GM23338 (cell line): ENCODE data around the gene SCART1. TPM values are rescaled to one million over a fixed set of nuclear protein-coding genes. Genes with fewer than 3 reads are reported as not detected.

Source experiments
- ATAC-seq: fragments of 200-7000 bp; cut with Tn5 transposase; 3 replicates; pipeline ENCODE4 v1.9.1; 2020
- DNase-seq: peaks from one replicate; pipeline ENCODE4 v3.0.0-alpha.2; 2015; ENCODE audit warnings: low spot score
- H2AFZ ChIP-seq: fragments of 200-600 bp; sonication (generic); 2 replicates; pipeline ENCODE4 v1.8.0; 2016; ENCODE audit warnings: antibody characterized with exemption, mild to moderate bottlenecking, moderate library complexity
- H3F3A ChIP-seq: fragments of 200-600 bp; sonication (generic); replicated peaks from 2 replicates; pipeline ENCODE4 v1.8.0; 2017; ENCODE audit warnings: antibody characterized with exemption, mixed run types, low read depth
- H3K27ac ChIP-seq: fragments of 200-600 bp; sonication (generic); 2 replicates; pipeline ENCODE4 v1.6.1; 2016; ENCODE audit warnings: low read depth
- H3K27me3 ChIP-seq: fragments of 200-600 bp; sonication (generic); 2 replicates; pipeline ENCODE4 v1.8.0; 2016; ENCODE audit warnings: mild to moderate bottlenecking, mixed run types, moderate library complexity; ENCODE audit not compliant: insufficient read depth
- H3K36me3 ChIP-seq: fragments of 200-600 bp; sonication (generic); 2 replicates; pipeline ENCODE4 v1.8.0; 2016; ENCODE audit warnings: mild to moderate bottlenecking; ENCODE audit not compliant: insufficient read depth
- H3K4me1 ChIP-seq: fragments of 200-600 bp; sonication (generic); 2 replicates; pipeline ENCODE4 v1.8.0; 2016; ENCODE audit warnings: mild to moderate bottlenecking, moderate library complexity; ENCODE audit not compliant: insufficient read depth
- H3K4me2 ChIP-seq: fragments of 200-600 bp; sonication (generic); 2 replicates; pipeline ENCODE4 v1.7.1; 2017; ENCODE audit warnings: mixed run types
- H3K4me3 ChIP-seq: fragments of 200-600 bp; sonication (generic); 2 replicates; pipeline ENCODE4 v1.6.1; 2016; ENCODE audit warnings: mixed run types
- H3K79me2 ChIP-seq: fragments of 200-600 bp; sonication (generic); replicated peaks from 2 replicates; pipeline ENCODE4 v1.8.0; 2017; ENCODE audit warnings: mild to moderate bottlenecking; ENCODE audit not compliant: insufficient read depth
- H3K9me2 ChIP-seq: fragments of 200-600 bp; sonication (generic); 2 replicates; pipeline ENCODE4 v1.8.0; 2017; ENCODE audit not compliant: insufficient read depth
- H4K20me1 ChIP-seq: fragments of 200-600 bp; sonication (generic); replicated peaks from 2 replicates; pipeline ENCODE4 v1.8.0; 2017; ENCODE audit warnings: mild to moderate bottlenecking; ENCODE audit not compliant: insufficient read depth
- H3K27ac Mint-ChIP-seq: 2 replicates; pipeline ENCODE4 v1.8.0; 2020; ENCODE audit warnings: inconsistent platforms, mild to moderate bottlenecking, moderate library complexity, mixed read lengths
- H3K27me3 Mint-ChIP-seq: 3 replicates; pipeline ENCODE4 v1.8.0; 2022; ENCODE audit warnings: low read depth, mild to moderate bottlenecking, moderate library complexity, mixed read lengths, inconsistent platforms; ENCODE audit not compliant: insufficient read depth, poor library complexity
- H3K36me3 Mint-ChIP-seq: 3 replicates; pipeline ENCODE4 v1.8.0; 2021; ENCODE audit warnings: low read depth, mild to moderate bottlenecking, inconsistent platforms, moderate library complexity, mixed read lengths
- H3K4me1 Mint-ChIP-seq: 3 replicates; pipeline ENCODE4 v1.8.0; 2020; ENCODE audit warnings: mild to moderate bottlenecking, inconsistent platforms, mixed read lengths
- H3K4me3 Mint-ChIP-seq: 3 replicates; pipeline ENCODE4 v1.8.0; 2021; ENCODE audit warnings: moderate library complexity, mild to moderate bottlenecking, inconsistent platforms, mixed read lengths
- H3K9me3 Mint-ChIP-seq: 3 replicates; pipeline ENCODE4 v1.8.0; 2020; ENCODE audit warnings: moderate library complexity, mild to moderate bottlenecking, inconsistent platforms, mixed read lengths
- STAT1 ChIP-seq: IDR thresholded peaks from one replicate; pipeline ENCODE4 v1.6.1; 2016; ENCODE audit warnings: antibody characterized with exemption; ENCODE audit not compliant: unreplicated experiment
- ZNF114 ChIP-seq: fragments of 250-450 bp; sonication (Bioruptor Pico); IDR thresholded peaks from 2 replicates; pipeline ENCODE4 v1.5.0; 2020; ENCODE audit warnings: mild to moderate bottlenecking, moderate library complexity
- ZNF331 ChIP-seq: fragments of 250-450 bp; sonication (Bioruptor Pico); IDR thresholded peaks from 2 replicates; pipeline ENCODE4 v1.5.0; 2020; ENCODE audit warnings: low read depth, mild to moderate bottlenecking, moderate library complexity
- polyA plus RNA-seq: library from polyadenylated mRNA; unstranded; fragments of >200 nt; fragmentation: Nextera tagmentation; extraction: Ambion mirVana; gene quantifications from 2 replicates; pipeline ENCODE4 v1.2.1, GENCODE V29; 2016
- total RNA-seq: library from RNA; depleted of rRNA; stranded (reverse); fragments of >200 nt; shearing (Covaris generic); gene quantifications from 2 replicates; pipeline ENCODE4 v1.2.3, GENCODE V29; 2014
- TF ChIP-seq, protein P1 (sequence below): IDR thresholded peaks from 2 replicates; pipeline ENCODE4 v1.6.1; 2016; ENCODE audit warnings: antibody characterized with exemption
- TF ChIP-seq, protein P2 (sequence below): fragments of 250-450 bp; sonication (Bioruptor Pico); IDR thresholded peaks from 2 replicates; pipeline ENCODE4 v1.5.0; 2020; ENCODE audit warnings: mild to moderate bottlenecking, moderate library complexity
- TF ChIP-seq, protein P3 (sequence below): IDR thresholded peaks from one replicate; pipeline ENCODE4 v1.6.1; 2018; ENCODE audit warnings: antibody characterized with exemption; ENCODE audit not compliant: unreplicated experiment

SCART1 gene
- total and polyA plus RNA-seq, 2 experiments from 2014 or later = 0.59 TPM; not detected in 1

DNA sequence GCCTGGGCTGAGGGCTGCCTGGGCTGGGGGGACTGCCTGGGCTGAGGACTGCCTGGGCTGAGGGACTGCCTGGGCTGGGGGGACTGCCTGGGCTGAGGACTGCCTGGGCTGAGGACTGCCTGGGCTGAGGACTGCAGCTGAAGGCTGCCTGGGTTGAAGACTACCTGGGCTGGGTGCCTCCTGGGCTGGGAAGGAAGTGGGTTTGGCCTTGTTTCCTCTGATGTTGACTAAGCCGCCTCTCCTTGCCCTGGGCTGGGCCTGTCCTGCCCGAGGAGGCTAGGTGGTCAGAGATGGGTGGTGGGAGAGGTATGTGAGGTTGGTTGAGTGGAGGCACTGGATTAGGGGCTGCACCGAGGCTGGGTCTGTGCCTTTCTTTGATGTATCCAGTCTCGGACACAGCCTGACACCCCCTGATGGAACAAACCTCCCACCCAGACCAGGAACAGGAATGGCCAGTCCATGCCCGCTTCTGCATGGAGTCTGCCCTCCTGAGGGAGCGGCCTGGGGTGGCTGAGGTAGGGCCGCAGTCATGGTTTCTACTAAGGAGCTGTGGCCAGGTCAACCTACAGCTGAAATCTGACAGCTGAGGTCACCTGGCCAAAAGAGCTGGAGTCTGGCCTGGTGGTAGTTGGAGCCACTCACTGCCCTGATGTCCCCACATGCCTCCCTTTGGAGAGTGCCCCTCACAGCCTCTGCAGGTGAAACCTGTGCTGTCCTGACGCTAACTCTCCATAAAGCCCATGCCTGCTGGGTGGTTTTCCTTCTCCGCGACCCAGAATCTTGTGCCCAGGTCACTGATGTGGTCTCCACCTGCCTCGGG, 22.3 kb downstream of the SCART1 start:
- no peak for ATAC-seq
- peaks cover 45% of the 10 kb centered on the region for H3K9me3 Mint-ChIP-seq

DNA sequence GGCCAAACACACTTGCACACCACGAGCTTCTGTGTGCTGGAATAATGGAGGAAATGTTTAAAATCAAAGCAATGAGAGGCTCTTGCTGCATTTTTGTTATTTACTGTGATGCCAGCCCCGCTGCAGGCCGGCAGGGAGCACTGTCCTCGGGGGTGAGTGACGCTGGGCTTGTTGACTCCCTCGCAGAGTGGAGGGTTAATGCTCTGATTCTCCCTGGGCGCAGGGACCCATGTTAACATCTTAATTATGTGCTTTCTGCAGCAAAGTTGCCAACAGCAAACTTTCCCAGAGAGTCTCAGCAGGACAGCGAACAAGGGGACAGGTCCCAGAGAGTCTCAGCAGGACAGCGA, 22.9 kb downstream of the SCART1 start:
- H3K36me3 Mint-ChIP-seq = peaks cover 13% of the 10 kb centered on the region; the same call in 2 of the 3 replicates
- no peaks in the 10 kb centered on the region for H3K27me3 ChIP-seq
- no peaks in the 10 kb centered on the region for H3F3A ChIP-seq
- H3K4me2 ChIP-seq = no peak overlapping the region
- no peaks in the 10 kb centered on the region for H3K9me2 ChIP-seq
- no peak overlapping the region for H2AFZ ChIP-seq
- TF ChIP-seq, protein P1, sequence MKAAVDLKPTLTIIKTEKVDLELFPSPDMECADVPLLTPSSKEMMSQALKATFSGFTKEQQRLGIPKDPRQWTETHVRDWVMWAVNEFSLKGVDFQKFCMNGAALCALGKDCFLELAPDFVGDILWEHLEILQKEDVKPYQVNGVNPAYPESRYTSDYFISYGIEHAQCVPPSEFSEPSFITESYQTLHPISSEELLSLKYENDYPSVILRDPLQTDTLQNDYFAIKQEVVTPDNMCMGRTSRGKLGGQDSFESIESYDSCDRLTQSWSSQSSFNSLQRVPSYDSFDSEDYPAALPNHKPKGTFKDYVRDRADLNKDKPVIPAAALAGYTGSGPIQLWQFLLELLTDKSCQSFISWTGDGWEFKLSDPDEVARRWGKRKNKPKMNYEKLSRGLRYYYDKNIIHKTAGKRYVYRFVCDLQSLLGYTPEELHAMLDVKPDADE = no peak
- TF ChIP-seq, protein P2, sequence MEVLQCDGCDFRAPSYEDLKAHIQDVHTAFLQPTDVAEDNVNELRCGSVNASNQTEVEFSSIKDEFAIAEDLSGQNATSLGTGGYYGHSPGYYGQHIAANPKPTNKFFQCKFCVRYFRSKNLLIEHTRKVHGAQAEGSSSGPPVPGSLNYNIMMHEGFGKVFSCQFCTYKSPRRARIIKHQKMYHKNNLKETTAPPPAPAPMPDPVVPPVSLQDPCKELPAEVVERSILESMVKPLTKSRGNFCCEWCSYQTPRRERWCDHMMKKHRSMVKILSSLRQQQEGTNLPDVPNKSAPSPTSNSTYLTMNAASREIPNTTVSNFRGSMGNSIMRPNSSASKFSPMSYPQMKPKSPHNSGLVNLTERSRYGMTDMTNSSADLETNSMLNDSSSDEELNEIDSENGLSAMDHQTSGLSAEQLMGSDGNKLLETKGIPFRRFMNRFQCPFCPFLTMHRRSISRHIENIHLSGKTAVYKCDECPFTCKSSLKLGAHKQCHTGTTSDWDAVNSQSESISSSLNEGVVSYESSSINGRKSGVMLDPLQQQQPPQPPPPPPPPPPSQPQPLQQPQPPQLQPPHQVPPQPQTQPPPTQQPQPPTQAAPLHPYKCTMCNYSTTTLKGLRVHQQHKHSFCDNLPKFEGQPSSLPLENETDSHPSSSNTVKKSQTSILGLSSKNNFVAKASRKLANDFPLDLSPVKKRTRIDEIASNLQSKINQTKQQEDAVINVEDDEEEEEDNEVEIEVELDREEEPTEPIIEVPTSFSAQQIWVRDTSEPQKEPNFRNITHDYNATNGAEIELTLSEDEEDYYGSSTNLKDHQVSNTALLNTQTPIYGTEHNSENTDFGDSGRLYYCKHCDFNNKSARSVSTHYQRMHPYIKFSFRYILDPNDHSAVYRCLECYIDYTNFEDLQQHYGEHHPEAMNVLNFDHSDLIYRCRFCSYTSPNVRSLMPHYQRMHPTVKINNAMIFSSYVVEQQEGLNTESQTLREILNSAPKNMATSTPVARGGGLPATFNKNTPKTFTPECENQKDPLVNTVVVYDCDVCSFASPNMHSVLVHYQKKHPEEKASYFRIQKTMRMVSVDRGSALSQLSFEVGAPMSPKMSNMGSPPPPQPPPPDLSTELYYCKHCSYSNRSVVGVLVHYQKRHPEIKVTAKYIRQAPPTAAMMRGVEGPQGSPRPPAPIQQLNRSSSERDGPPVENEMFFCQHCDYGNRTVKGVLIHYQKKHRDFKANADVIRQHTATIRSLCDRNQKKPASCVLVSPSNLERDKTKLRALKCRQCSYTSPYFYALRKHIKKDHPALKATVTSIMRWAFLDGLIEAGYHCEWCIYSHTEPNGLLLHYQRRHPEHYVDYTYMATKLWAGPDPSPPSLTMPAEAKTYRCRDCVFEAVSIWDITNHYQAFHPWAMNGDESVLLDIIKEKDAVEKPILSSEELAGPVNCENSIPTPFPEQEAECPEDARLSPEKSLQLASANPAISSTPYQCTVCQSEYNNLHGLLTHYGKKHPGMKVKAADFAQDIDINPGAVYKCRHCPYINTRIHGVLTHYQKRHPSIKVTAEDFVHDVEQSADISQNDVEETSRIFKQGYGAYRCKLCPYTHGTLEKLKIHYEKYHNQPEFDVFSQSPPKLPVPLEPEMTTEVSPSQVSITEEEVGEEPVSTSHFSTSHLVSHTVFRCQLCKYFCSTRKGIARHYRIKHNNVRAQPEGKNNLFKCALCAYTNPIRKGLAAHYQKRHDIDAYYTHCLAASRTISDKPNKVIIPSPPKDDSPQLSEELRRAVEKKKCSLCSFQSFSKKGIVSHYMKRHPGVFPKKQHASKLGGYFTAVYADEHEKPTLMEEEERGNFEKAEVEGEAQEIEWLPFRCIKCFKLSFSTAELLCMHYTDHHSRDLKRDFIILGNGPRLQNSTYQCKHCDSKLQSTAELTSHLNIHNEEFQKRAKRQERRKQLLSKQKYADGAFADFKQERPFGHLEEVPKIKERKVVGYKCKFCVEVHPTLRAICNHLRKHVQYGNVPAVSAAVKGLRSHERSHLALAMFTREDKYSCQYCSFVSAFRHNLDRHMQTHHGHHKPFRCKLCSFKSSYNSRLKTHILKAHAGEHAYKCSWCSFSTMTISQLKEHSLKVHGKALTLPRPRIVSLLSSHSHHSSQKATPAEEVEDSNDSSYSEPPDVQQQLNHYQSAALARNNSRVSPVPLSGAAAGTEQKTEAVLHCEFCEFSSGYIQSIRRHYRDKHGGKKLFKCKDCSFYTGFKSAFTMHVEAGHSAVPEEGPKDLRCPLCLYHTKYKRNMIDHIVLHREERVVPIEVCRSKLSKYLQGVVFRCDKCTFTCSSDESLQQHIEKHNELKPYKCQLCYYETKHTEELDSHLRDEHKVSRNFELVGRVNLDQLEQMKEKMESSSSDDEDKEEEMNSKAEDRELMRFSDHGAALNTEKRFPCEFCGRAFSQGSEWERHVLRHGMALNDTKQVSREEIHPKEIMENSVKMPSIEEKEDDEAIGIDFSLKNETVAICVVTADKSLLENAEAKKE (CRISPR knock-in tag) = no peak
- TF ChIP-seq ZNF331 = no peak
- H3K4me3 Mint-ChIP-seq = no peak overlapping the region
- H3K27ac Mint-ChIP-seq = no peak overlapping the region
- H3K36me3 ChIP-seq = no peaks in the 10 kb centered on the region
- ATAC-seq (no peak), DNase-seq (no peak)
- no peaks in the 10 kb centered on the region for H3K4me1 Mint-ChIP-seq
- H3K9me3 Mint-ChIP-seq = peaks cover 45% of the 10 kb centered on the region
- no peak overlapping the region for H3K27ac ChIP-seq
- no peak overlapping the region for H3K4me3 ChIP-seq
- peaks cover 8% of the 10 kb centered on the region for H3K27me3 Mint-ChIP-seq
- H4K20me1 ChIP-seq = no peaks in the 10 kb centered on the region
- H3K79me2 ChIP-seq = no peaks in the 10 kb centered on the region
- no peaks in the 10 kb centered on the region for H3K4me1 ChIP-seq

More for the DNA sequence above, 22.3 kb downstream of the SCART1 start:
- H3K27ac Mint-ChIP-seq = no peak overlapping the region
- no peaks in the 10 kb centered on the region for H4K20me1 ChIP-seq
- H3K4me2 ChIP-seq = no peak overlapping the region
- no peaks in the 10 kb centered on the region for H3K4me1 Mint-ChIP-seq
- peaks cover 8% of the 10 kb centered on the region for H3K27me3 Mint-ChIP-seq
- 0 out of 2 replicates have a peak, but pooled peaks cover 2% of the 10 kb centered on the region for H3K9me2 ChIP-seq
- no peak for DNase-seq
- no peaks in the 10 kb centered on the region for H3K36me3 ChIP-seq
- no peaks in the 10 kb centered on the region for H3K79me2 ChIP-seq
- no peak overlapping the region for H3K4me3 Mint-ChIP-seq
- no peak overlapping the region for H3K4me3 ChIP-seq
- H3K36me3 Mint-ChIP-seq = peaks cover 10% of the 10 kb centered on the region; the same call in 2 of the 3 replicates
- no peaks in the 10 kb centered on the region for H3F3A ChIP-seq
- no peaks in the 10 kb centered on the region for H3K27me3 ChIP-seq
- TF ChIP-seq ZNF331 (no peak), STAT1 (no peak), ZNF114 (no peak)
- TF ChIP-seq, protein P3, sequence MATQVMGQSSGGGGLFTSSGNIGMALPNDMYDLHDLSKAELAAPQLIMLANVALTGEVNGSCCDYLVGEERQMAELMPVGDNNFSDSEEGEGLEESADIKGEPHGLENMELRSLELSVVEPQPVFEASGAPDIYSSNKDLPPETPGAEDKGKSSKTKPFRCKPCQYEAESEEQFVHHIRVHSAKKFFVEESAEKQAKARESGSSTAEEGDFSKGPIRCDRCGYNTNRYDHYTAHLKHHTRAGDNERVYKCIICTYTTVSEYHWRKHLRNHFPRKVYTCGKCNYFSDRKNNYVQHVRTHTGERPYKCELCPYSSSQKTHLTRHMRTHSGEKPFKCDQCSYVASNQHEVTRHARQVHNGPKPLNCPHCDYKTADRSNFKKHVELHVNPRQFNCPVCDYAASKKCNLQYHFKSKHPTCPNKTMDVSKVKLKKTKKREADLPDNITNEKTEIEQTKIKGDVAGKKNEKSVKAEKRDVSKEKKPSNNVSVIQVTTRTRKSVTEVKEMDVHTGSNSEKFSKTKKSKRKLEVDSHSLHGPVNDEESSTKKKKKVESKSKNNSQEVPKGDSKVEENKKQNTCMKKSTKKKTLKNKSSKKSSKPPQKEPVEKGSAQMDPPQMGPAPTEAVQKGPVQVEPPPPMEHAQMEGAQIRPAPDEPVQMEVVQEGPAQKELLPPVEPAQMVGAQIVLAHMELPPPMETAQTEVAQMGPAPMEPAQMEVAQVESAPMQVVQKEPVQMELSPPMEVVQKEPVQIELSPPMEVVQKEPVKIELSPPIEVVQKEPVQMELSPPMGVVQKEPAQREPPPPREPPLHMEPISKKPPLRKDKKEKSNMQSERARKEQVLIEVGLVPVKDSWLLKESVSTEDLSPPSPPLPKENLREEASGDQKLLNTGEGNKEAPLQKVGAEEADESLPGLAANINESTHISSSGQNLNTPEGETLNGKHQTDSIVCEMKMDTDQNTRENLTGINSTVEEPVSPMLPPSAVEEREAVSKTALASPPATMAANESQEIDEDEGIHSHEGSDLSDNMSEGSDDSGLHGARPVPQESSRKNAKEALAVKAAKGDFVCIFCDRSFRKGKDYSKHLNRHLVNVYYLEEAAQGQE = no peak
- no peaks in the 10 kb centered on the region for H3K4me1 ChIP-seq
- H2AFZ ChIP-seq = no peak overlapping the region
- H3K27ac ChIP-seq = no peak overlapping the region
